Measurements from ENCODE around the gene NPAT.

- no peak for TF ChIP-seq EZH2phosphoT487 (IDR thresholded peaks at IDR 0.05; ENCODE audit: borderline replicate concordance, low read length)
- no peak for TF ChIP-seq CTCF (IDR thresholded peaks at IDR 0.05; ENCODE audit: low read depth, low read length, poor library complexity, severe bottlenecking)
Observed at GRCh38 chr11:108147150-108147549, 75.3 kb downstream of the NPAT start.
